DND-41 (cell line): ENCODE data around the gene DENND1A.
A peak's percentile ranks its signal among the peaks of the same experiment; 100 is the strongest.

Source experiments
- ATAC-seq: fragments of 200-7000 bp; cut with Tn5 transposase; 3 replicates; pipeline ENCODE4 v1.9.1; 2021; ENCODE audit warnings: low read depth; ENCODE audit not compliant: insufficient read depth
- DNase-seq: peaks from one replicate; pipeline ENCODE4 v3.0.0-alpha.2; 2020
- H2AFZ ChIP-seq: 2 replicates; pipeline ENCODE4 v1.6.0; 2012; ENCODE audit warnings: low read depth, low read length
- H3K27ac ChIP-seq: 2 replicates; pipeline ENCODE4 v1.5.1; 2012; ENCODE audit warnings: low read length, inconsistent platforms
- H3K27me3 ChIP-seq: fragments of 200-600 bp; sonication (generic); 2 replicates; pipeline ENCODE4 v1.6.0; 2012; ENCODE audit warnings: low read length, mild to moderate bottlenecking, inconsistent platforms; ENCODE audit not compliant: insufficient read depth, poor library complexity
- H3K36me3 ChIP-seq: 2 replicates; pipeline ENCODE4 v1.5.1; 2012; ENCODE audit warnings: low read length, inconsistent platforms; ENCODE audit not compliant: insufficient read depth
- H3K4me1 ChIP-seq: 2 replicates; pipeline ENCODE4 v1.5.1; 2012; ENCODE audit warnings: mild to moderate bottlenecking, low read length; ENCODE audit not compliant: insufficient read depth
- H3K4me2 ChIP-seq: 2 replicates; pipeline ENCODE4 v1.6.0; 2012; ENCODE audit warnings: mild to moderate bottlenecking, moderate library complexity, low read length, inconsistent platforms; ENCODE audit not compliant: insufficient read depth
- H3K4me3 ChIP-seq, 2 experiments: fragments of 200-600 bp in 1 of 2; shearing (Covaris generic) in 1 of 2; 2 replicates each; pipeline ENCODE4 v1.5.1; 2012 to 2016; ENCODE audit warnings: inconsistent platforms in 2 of 2, low read length in 2 of 2, mild to moderate bottlenecking in 2 of 2, low read depth in 1 of 2, moderate library complexity in 1 of 2
- H3K79me2 ChIP-seq: 2 replicates; pipeline ENCODE4 v1.6.0; 2012; ENCODE audit warnings: low read length, inconsistent platforms; ENCODE audit not compliant: insufficient read depth
- H3K9ac ChIP-seq: 2 replicates; pipeline ENCODE4 v1.6.0; 2012; ENCODE audit warnings: low read depth, mild to moderate bottlenecking, inconsistent platforms, low read length, moderate library complexity
- H3K9me3 ChIP-seq: 2 replicates; pipeline ENCODE4 v1.5.1; 2012; ENCODE audit warnings: low read length, moderate library complexity, mild to moderate bottlenecking, inconsistent platforms; ENCODE audit not compliant: insufficient read depth, severe bottlenecking
- H4K20me1 ChIP-seq: 2 replicates; pipeline ENCODE4 v1.6.0; 2012; ENCODE audit warnings: low read length; ENCODE audit not compliant: insufficient read depth
- CTCF ChIP-seq: IDR thresholded peaks from 2 replicates; pipeline ENCODE4 v1.5.1; 2012; ENCODE audit warnings: borderline replicate concordance, low read length, moderate library complexity, mild to moderate bottlenecking; ENCODE audit not compliant: poor library complexity, severe bottlenecking; ENCODE audit errors: extremely low read depth
- EZH2 ChIP-seq: IDR thresholded peaks from 3 replicates; pipeline ENCODE4 v1.6.1; 2012; ENCODE audit warnings: borderline replicate concordance, low read depth, mild to moderate bottlenecking, moderate library complexity, low read length, inconsistent platforms; ENCODE audit not compliant: severe bottlenecking

The DENND1A gene

DNA sequence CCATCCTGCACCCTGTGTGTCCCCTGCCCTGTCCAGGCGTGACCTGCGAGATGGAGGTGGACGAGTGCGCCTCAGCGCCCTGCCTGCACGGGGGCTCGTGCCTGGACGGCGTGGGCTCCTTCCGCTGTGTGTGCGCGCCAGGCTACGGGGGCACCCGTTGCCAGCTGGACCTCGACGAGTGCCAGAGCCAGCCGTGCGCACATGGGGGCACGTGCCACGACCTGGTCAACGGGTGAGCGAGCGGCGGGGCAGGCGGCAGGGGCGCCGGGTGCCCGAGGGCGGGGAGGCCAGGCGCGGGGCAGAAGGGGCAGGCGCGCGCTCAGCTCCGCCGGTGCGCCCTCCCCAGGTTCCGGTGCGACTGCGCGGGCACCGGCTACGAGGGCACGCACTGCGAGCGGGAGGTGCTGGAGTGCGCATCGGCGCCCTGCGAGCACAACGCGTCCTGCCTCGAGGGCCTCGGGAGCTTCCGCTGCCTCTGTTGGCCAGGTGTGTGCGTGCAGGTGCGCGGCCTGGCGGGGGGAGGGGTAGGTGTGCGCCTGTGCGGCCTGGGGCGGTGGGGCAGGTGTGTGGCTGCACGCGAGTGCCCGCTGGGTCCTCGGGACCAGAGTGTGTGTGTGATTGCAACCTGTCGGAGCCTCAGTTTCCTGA lies 563.9 kb downstream of the DENND1A start:
- no peaks in the 10 kb centered on the region for H3K79me2 ChIP-seq
- TF ChIP-seq CTCF (no peak), EZH2 (no peak)
- no peak overlapping the region for H3K27ac ChIP-seq
- ATAC-seq (no peak), DNase-seq (no peak)
- H3K36me3 ChIP-seq, result no peaks in the 10 kb centered on the region
- H3K9ac ChIP-seq, result no peak overlapping the region
- no peaks in the 10 kb centered on the region for H4K20me1 ChIP-seq
- H2AFZ ChIP-seq, result no peak overlapping the region
- no peaks in the 10 kb centered on the region for H3K27me3 ChIP-seq
- no peak overlapping the region for H3K4me2 ChIP-seq
- no peaks in the 10 kb centered on the region for H3K4me1 ChIP-seq
- H3K9me3 ChIP-seq, result no peaks in the 10 kb centered on the region
- no peak overlapping the region for H3K4me3 ChIP-seq

- Histone ChIP-seq H3K79me2 (no peaks in the 10 kb centered on the region), H3K9me3 (no peaks in the 10 kb centered on the region), H3K27me3 (no peaks in the 10 kb centered on the region), H3K9ac (no peak overlapping the region), H3K4me2 (no peak overlapping the region), H3K4me1 (no peaks in the 10 kb centered on the region), H2AFZ (no peak overlapping the region), H3K36me3 (no peaks in the 10 kb centered on the region), H3K27ac (no peak overlapping the region), H4K20me1 (no peaks in the 10 kb centered on the region), H3K4me3 (no peak overlapping the region)
- no peak for DNase-seq
- peak; percentile 36 for TF ChIP-seq CTCF
- TF ChIP-seq EZH2, result no peak
- no peak for ATAC-seq
Measured at GRCh38 chr9:123365287-123365880, 564.5 kb downstream of the DENND1A start.

- no peak overlapping the region for H3K9ac ChIP-seq
- no peak overlapping the region for H3K27ac ChIP-seq
- no peak overlapping the region for H3K4me2 ChIP-seq
- no peaks in the 10 kb centered on the region for H3K36me3 ChIP-seq
- H4K20me1 ChIP-seq, result no peaks in the 10 kb centered on the region
- TF ChIP-seq CTCF (no peak), EZH2 (no peak)
- H3K4me1 ChIP-seq, result no peaks in the 10 kb centered on the region
- no peak overlapping the region for H3K4me3 ChIP-seq
- ATAC-seq (no peak), DNase-seq (no peak)
- no peak overlapping the region for H2AFZ ChIP-seq
- no peaks in the 10 kb centered on the region for H3K79me2 ChIP-seq
- no peaks in the 10 kb centered on the region for H3K9me3 ChIP-seq
- no peaks in the 10 kb centered on the region for H3K27me3 ChIP-seq
Measured at GRCh38 chr9:123364241-123364824, 565.6 kb downstream of the DENND1A start.

GRCh38 chr9:123362856-123363255 lies 567.1 kb downstream of the DENND1A start:
- TF ChIP-seq EZH2 (no peak), CTCF (no peak)
- H3K9me3 ChIP-seq, result no peaks in the 10 kb centered on the region
- H3K36me3 ChIP-seq, result no peaks in the 10 kb centered on the region
- no peak overlapping the region for H2AFZ ChIP-seq
- H4K20me1 ChIP-seq, result no peaks in the 10 kb centered on the region
- no peaks in the 10 kb centered on the region for H3K79me2 ChIP-seq
- no peak overlapping the region for H3K27ac ChIP-seq
- no peak for ATAC-seq
- H3K4me2 ChIP-seq, result no peak overlapping the region
- H3K27me3 ChIP-seq, result no peaks in the 10 kb centered on the region
- no peak for DNase-seq
- no peak overlapping the region for H3K9ac ChIP-seq
- H3K4me3 ChIP-seq, result no peak overlapping the region
- H3K4me1 ChIP-seq, result no peaks in the 10 kb centered on the region
